Subcutaneous adipose tissue (tissue), 4 donors: ENCODE data around the gene ATP7A. TPM values are rescaled to one million over a fixed set of nuclear protein-coding genes. Genes with fewer than 3 reads are reported as not detected.

Source experiments
- CTCF ChIP-seq: fragments of 450-650 bp; IDR thresholded peaks from one replicate; pipeline ENCODE4 v1.5.1; 2016; ENCODE audit warnings: low read depth, mild to moderate bottlenecking, control low read depth, antibody characterized with exemption, moderate library complexity
- total RNA-seq, 4 donors: library from RNA; depleted of rRNA; stranded (reverse); fragments of >200 nt; gene quantifications; one replicate each; pipeline ENCODE4 v1.1.0, GENCODE V29; 2016

Gene ATP7A
- total RNA-seq, 4 donors from 2014 or later: 6.4 to 16.0 (median 12.0) TPM

GRCh38 chrX:77900688-77901087 lies 9.8 kb upstream of the ATP7A start:
- TF ChIP-seq CTCF: no peak

- no peak for TF ChIP-seq CTCF
These were observed 9.0 kb upstream of the ATP7A start for GRCh38 chrX:77901506-77901905.

- TF ChIP-seq CTCF: no peak
These were observed 6.9 kb downstream of the ATP7A start for GRCh38 chrX:77917294-77917933.

- TF ChIP-seq CTCF: no peak
These were observed 8.1 kb downstream of the ATP7A start for GRCh38 chrX:77918568-77918967.

- no peak for TF ChIP-seq CTCF
These were observed 12.3 kb downstream of the ATP7A start for GRCh38 chrX:77922787-77923186.

- TF ChIP-seq CTCF: no peak
These were observed 13.9 kb downstream of the ATP7A start for GRCh38 chrX:77924320-77924859.

GRCh38 chrX:77925764-77926163 lies 15.3 kb downstream of the ATP7A start:
- TF ChIP-seq CTCF: no peak
